GM19395 (cell line): ENCODE data around the gene RBM38.

Experiments used
- ATAC-seq: cut with Tn5 transposase; IDR thresholded peaks from one replicate; pipeline ENCODE4 v1.9.1; 2021; ENCODE audit warnings: mild to moderate bottlenecking, moderate library complexity; ENCODE audit not compliant: unreplicated experiment

The RBM38 gene

GRCh38 chr20:57374931-57375651, 16.1 kb upstream of the RBM38 start:
- ATAC-seq = no peak

GRCh38 chr20:57375652-57376230, 15.5 kb upstream of the RBM38 start:
- ATAC-seq = no peak

GRCh38 chr20:57377350-57377749, 13.8 kb upstream of the RBM38 start:
- ATAC-seq = no peak

GRCh38 chr20:57378107-57378506, 13.1 kb upstream of the RBM38 start:
- no peak for ATAC-seq

- ATAC-seq = no peak
Measured at GRCh38 chr20:57378646-57379262, 12.4 kb upstream of the RBM38 start.

- no peak for ATAC-seq
Measured at GRCh38 chr20:57379263-57379647, 11.9 kb upstream of the RBM38 start.

- no peak for ATAC-seq
Measured at GRCh38 chr20:57380081-57380750, 11.0 kb upstream of the RBM38 start.

GRCh38 chr20:57381596-57382503, 9.3 kb upstream of the RBM38 start:
- ATAC-seq = peak; percentile 65

- ATAC-seq = no peak
Measured at GRCh38 chr20:57382516-57382915, 8.7 kb upstream of the RBM38 start.

GRCh38 chr20:57383447-57384347, 7.5 kb upstream of the RBM38 start:
- no peak for ATAC-seq

GRCh38 chr20:57384486-57384885, 6.7 kb upstream of the RBM38 start:
- no peak for ATAC-seq

- no peak for ATAC-seq
Measured at GRCh38 chr20:57384953-57385761, 6.0 kb upstream of the RBM38 start.

- no peak for ATAC-seq
Measured at GRCh38 chr20:57385940-57386339, 5.3 kb upstream of the RBM38 start.

- no peak for ATAC-seq
Measured at GRCh38 chr20:57386762-57387161, 4.4 kb upstream of the RBM38 start.

- no peak for ATAC-seq
Measured at GRCh38 chr20:57387463-57387862, 3.7 kb upstream of the RBM38 start.

- ATAC-seq = no peak
Measured at GRCh38 chr20:57387945-57388371, 3.2 kb upstream of the RBM38 start.

- no peak for ATAC-seq
Measured at GRCh38 chr20:57388953-57389694, 2.1 kb upstream of the RBM38 start.
